ENCODE data around the gene ATP13A3.

ATP13A3 gene

DNA sequence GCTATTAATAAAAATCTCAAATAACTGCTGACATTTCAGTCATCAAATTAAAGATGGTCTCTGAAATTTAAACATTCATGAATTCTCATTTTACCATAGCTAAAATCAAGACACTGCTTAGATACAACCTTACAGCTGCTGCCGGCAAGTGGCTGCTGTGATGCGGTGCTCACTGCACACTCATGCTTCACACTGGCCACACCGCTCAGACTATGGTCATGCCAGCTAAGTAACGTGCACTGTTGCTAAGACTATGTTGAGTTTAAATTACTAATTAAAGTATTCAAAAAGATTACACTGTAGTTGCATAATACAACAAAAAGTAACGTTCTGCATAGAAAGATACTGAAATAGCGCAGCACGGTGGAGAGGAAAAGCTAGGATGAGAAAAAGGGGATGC is 12.1 kb downstream of the ATP13A3 start:
- no peak for DNase-seq

DNA sequence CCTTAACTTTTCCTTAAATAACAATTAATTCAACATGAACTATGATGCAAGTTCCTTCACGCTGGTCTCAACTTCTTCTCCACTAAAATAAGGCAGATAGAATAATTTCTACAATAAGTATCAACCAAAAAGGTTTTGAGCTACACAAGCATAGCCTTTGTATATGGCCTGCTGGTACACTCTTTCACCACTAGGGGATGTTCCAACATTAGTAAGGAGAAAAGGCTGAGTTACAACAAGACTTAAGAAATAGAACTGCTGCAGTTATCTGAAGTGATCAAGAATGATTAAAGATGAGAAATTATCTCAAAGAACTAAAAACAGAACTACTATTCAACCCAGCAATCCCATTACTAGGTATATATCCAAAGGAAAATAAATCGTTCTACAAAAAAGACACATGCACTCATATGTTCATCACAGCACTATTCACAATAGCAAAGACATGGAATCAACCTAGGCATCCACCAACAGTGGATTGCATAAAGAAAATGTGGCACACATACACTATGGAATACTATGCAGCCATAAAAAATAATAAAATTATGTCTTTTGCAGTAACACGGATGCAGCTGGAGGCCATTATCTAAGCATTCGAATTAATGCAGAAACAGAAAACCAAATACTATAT is 14.4 kb downstream of the ATP13A3 start:
- no peak for DNase-seq

DNA sequence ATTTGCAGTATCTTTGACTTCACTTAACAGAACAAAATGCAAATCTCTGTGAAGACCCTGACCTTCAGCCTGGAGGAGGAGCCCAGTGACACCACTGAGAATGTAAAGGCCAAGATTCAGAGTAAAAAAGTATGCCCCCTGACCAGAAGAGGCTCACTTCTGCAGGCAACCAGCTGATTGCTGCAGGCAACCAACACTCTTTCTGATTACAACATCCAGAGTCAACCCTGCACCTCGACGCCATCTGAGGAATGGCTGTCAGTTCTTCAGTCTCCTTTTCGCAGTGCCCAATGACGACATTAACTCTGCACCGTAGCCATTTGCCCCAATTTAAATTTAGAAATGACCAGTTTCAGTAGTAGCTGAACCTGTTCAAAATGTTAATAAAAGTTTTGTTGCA is 14.9 kb downstream of the ATP13A3 start:
- no peak for DNase-seq

DNA sequence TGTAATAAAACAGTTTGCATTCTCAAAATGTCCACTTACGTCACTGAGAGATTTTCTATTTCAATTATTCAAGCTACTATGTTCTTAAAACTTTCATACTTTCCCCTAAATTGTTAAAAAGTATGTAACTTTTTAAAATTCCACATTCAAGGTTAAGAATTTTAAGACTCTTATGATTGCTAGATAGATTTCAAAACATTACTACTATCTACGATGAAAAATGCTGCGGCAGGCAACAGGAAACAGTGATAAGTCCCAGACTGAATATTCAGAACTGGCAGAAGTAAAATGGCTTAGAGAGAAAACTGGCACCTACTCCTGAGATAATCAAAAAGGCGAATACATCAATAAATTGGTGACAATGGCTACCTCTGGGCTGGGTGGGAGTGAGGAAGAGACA is 16.2 kb downstream of the ATP13A3 start:
- DNase-seq, result no peak

DNA sequence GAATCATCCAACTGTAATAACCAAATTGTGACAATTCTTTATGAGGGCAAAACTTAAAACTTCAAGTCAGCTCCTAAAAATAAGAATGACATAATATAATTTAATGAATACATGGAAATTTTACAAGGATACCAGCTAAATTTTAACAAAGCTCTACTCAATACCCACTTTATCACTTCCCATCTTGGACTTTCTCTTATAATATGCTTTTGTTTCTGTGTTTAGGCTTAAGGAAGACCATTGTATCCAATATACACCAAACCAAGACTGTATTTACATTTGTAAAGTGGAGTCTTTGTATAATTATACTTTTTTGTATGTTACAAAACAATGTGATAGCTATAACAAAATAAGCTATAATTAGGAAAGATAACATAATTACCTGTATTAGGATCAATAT is 16.8 kb downstream of the ATP13A3 start:
- DNase-seq, result no peak

DNA sequence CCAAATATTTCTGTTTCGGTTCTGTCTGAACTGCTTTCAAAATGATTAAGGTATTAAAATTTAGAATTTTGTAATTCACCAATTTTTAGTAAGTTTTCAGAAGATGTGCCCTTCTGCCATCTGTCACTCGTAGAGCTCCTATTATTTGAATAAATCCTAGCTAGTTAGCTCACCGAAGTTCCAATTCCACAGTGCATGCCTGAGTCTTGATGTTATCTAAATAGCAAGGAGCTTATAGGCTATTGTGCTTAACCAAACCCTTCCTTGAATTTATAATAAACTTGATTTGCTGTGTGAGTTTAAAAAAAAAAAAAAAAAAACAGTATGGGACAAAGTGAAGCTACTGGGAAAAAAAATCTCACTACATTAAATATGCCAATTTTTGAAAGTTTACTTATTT is 18.7 kb downstream of the ATP13A3 start:
- DNase-seq, result no peak

DNA sequence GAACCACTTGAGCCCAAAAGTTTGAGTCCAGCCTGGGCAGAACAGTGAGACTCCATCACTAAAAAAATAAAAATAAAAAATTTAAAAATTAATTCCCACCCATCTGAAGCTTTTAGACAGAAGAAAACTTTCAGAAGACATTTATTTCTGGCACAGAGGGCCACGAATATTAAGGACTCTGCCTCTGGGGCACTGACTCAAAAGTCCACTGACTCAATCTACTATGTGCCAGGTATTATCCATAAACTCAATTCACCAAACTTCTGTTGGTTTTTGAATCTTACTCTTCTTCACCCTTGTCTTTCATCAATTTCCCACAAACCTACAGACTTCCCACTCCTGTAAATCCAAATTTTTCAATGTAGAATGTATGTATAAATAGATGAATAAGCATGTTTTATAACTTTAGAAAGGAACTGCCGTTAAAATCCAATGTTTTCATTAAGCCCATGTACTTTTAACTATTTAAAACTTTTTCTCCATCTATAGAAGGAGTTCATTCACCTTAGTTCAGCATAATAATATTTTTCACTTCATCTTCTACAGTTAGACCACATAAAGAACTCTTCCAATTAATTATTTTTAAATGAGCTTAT is 19.9 kb downstream of the ATP13A3 start:
- no peak for DNase-seq

DNA sequence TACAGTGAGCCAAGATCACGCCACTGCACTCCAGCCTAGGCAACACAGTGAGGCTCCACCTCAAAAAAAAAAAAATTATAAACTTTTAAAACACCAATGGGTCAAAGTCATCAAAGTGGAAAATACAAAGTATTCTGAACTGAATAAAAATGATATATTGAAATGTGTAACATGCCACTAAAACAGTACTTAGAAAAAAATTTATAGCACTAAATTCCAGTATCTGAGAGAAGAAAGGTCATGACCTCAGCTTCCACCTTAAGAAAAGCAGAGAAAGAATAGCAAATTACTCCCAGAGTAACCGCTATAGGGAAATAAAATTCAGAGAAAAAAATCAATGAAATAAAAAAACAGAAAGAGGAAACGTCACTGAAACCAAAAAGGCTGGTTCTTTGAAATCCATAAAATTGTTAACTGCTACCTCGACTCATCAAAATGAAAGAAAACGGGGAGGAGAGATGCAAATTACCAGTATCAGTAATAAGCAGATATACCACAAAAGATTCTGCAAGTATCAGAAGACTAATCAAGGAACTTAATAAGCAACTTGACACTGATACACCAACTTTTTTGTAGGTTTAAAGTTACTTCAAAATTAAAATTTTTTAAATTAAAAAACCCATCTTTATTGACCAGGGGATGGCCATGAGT is 20.8 kb downstream of the ATP13A3 start:
- DNase-seq, result no peak

DNA sequence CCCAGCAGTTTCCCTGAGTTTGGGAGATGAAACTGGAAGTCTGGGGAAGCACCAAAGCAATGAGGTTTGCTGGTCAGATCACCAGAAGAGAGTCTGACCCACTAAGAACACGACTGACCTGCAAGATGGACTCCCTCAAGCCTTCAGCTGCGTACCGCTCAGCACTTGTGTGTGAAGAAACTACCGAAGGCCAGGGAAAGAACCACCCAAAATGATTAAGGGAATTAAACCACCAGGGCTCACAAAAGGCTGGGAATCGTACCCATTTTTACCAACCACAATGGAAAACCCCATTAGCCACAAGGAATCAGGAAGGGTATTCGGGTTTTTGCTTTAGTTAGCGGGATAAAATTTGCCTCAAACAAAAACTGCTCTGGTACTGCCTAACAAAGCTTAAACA is 21.6 kb downstream of the ATP13A3 start:
- no peak for DNase-seq

DNA sequence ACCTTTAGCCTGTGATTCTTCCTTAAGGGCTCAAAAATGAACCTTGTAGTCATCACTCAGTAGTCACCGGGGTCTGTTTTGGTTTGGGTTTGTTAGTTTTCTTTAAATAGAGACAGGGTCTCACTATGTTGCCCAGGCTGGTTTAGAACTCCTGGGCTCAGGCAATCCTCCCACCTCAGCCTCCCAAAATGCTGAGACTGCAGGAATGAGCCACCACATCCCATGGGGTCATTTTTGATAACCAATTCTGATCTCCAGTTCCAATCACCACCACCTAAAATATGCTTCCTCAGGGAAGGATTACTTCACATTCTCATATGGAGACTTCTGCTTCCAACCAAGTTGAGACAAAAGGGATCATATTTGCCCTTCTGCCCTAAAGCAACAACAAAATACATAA is 22.1 kb downstream of the ATP13A3 start:
- DNase-seq, result no peak

DNA sequence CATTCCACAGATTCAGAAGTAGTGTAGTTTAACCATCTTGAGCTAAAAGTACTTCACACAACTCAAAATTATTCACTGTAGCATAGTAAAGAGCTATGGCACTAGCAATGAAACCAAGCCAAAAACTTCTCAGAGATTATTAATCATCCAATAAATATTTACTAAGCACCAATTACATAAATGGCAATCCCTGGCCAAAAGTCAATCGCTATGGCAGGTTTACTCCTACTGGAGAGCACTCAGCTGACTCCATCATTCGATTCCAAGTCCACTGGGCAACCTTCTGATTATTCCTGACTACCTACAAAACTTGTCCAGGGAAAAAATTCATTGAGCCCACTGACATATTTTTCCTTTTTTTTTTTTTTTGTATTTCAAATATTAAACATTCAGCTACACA is 23.9 kb downstream of the ATP13A3 start:
- no peak for DNase-seq

DNA sequence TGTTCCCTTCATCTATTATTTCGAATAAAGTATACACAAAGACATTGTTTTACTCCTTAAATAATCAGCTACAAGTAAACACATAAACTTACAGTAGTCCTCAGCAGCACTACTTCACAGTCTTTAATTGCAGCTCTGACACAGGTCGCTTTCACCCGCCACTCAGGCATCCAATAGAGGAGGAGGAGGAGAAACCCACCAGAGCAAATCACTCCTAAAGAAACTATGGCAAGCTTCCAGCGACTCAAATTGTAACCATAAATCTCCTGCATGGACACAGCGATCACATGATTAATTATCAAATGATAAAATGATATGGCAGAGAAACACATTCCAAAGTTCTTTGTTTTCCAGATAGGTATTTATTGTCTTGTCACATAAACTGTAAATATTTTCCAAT is 26.2 kb downstream of the ATP13A3 start:
- no peak for DNase-seq

DNA sequence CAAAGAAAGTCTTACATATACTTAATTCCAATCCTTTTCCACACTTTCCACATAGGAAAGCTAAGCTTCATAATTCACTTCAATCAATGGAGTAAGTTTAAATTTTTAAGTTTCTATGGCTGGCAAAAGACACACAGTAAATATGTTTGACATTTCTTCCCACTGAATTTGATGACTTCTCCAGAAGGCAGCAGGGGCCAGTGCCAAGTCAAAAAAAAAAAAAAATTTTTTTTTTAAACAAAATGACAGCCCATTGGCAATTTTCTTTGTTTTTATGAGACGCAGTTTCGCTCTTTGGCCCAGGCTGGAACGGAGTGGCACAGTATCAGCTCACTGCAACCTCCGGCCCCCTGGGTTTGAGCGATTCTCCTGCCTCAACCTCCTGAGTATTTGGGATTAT is 28.7 kb downstream of the ATP13A3 start:
- no peak for DNase-seq

DNA sequence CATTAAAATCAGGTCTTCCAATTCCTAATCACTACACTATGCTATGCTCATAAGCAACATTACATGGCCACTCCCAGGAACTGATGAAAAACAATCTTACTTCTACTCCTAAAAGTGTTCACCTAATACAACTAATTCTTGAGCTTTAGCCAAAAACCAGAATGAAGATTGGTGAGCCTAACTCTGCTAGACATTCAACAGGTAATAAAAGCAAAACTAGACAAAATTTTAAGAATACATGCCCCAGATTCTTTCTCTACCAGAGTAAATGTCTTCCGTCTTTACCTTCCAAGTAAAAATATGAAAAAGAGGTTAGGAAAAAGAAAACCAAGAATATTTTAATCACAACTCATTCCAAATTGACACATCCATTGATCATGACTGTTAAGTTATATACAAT is 31.3 kb downstream of the ATP13A3 start:
- DNase-seq, result no peak

DNA sequence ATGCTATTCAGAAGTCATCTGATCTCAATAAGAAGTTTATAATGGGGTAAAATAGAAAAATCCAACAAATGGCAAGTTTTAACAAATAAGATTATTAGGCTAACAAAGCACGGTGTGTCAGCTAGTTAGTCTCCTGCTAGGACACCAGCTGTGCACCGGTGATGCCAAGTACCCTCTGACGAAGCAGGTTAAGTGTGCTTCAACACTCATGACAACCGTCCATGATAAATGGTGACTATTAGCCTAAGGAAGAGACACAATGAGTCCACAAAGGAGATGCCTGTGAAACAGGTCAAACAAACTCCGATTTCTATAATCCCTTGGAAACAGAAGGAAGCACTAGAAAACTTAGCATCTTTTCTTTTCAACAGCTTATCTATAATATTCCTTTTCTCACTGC is 36.5 kb downstream of the ATP13A3 start:
- no peak for DNase-seq

DNA sequence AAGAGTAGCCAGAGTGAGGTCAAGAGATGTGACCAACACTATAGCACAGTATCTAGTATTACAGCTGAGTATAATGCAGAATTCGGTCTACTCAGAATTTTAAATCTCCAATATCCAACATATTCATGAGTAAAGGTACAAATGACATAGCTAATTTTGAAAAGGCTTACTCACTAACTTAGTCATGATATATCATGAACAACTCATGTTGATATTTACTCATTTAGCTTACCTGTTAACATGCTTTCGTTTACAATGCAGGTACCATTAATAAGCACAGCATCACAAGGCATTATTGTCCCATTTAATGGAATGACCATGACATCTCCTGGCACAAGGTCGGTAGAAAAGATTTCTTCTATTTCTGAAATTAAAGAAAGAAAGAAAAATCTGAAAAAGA is 36.9 kb downstream of the ATP13A3 start:
- DNase-seq, result no peak

DNA sequence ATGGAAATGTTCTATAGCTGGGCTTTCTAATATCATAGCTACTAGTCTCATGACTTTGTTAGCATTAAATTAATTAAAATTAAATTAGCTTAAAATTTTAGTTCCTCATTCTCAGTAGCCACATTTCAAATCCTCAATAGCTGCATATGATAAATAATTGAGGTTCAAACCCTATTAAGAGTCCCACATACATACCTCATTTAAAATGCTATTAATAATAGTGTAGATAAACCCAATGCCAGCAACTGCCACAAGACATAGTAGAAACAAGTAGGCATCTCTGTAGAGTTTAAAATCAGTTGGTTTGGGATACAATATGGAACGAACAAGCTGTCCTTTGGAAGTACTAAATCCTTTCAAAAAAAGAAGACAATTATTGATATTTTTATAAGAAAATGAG is 39.1 kb downstream of the ATP13A3 start:
- no peak for DNase-seq

DNA sequence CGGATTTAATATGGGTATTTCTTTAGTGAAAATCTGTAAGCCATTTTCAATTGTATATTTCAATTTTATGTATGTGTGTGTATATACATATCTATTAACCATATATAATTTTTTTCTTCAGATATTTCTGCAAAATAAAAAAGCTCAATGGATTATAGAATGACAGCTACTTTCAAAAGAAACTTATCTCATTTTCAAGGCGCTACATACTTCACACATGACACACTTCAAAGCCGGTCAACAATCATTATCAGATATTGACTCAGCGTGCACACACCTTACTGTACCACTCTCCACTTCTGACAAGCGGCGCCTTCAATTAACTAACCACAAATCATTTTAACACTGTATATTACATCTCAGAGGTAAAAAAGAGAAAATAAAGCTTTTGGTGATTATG is 39.6 kb downstream of the ATP13A3 start:
- DNase-seq, result no peak

DNA sequence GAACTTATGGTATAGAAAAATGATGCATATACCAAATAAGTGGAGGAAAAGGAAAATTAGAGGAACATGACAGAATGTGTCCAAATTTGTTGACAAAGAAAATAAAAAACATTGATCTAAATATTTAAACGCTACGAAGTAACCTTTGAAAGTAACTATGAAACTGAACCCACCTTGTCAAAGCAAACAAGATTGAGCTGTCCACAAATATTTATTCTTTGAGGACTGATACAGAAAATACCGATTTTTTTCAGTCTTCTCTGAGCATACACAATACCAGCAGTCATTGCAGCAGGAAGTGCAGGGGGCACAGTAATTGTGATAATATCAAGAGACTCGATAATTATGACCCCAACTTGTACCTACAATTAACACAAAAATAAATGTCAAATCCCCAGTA is 40.0 kb downstream of the ATP13A3 start:
- no peak for DNase-seq

DNA sequence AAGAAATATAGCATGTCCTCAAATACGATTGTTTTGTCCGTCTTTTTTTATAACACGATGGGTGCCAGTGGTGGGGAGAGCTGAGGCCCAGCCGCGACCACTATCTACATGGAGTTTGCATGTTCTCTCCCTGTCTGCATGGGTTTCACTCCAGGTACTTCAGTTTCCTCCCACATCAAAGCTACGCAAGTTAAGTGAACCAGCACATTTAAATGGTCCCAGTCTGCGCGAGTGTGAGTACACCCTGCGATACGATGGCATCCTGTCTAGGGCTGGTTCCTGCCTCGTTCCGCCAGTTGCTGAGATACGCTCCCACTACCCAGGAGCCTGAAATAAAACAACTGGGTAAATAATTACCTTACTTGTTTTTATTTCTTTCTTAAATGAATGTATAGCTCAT is 40.6 kb downstream of the ATP13A3 start:
- DNase-seq, result no peak

DNA sequence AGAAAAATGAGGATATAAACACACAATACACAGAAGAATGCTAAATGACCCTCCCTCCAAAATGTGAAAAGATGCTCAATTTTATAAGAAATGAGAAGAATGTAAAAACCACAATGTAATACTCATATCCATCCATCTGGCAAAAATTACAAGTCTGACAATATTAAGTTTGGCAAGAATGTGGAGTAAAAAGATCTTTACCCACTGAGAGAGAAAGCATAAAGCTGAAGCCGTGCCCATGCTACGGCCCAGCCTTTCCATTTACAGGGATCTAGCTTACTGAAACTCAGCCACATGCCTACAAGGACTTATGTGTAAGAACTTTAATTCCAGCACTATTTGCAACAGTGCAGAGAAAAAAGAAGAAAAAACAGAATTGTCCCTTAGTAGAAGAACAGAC is 42.9 kb downstream of the ATP13A3 start:
- DNase-seq, result no peak

DNA sequence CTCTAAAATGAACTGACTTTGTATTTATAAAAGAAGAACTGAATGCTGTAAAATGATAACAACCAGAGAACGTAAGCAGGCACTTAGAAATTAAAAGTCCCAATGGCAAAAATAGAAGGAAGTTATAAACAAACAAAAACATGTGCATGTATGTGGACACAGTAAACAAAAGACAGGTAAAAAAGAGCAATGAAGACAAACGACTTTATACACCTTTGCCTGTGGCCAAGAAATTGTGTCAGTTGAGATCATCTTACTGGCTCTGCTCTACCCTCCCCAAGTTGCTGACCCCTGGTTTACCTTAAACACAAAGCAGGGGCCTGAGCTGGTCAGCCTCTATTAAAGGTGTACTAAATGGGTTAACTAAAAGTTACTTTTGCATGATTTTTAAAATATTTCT is 46.0 kb downstream of the ATP13A3 start:
- DNase-seq, result no peak

DNA sequence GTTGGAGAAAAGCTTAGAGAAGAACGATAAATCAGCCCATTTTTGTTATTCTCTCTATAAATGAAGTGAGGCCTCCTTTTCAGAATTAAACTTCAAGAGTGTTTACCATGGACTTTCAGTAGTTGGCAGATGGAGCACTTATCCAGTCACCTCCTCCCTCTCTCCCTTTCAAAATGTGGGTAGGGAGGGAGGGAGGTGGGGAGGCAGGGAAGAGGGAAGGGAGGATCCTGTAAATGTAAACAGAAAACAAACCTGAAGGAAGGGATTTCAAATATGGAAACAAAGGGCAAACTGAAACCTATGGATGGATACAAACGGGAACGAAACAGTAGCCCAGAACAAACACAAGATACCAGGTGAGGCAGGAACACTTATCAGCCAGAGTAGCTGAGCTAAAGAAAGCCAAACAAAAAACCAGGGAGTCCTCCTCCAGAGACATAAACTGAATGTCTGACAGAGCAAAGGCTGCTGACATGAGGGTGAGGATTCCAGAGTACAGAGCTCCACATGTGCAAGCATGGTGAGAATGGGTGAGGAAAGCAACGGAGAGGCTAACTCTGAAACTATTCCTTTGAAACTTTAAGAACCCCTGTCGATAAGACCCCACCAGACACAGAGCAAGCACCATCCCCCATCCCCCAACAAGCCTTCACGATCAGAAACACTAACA is 46.8 kb downstream of the ATP13A3 start:
- no peak for DNase-seq

DNA sequence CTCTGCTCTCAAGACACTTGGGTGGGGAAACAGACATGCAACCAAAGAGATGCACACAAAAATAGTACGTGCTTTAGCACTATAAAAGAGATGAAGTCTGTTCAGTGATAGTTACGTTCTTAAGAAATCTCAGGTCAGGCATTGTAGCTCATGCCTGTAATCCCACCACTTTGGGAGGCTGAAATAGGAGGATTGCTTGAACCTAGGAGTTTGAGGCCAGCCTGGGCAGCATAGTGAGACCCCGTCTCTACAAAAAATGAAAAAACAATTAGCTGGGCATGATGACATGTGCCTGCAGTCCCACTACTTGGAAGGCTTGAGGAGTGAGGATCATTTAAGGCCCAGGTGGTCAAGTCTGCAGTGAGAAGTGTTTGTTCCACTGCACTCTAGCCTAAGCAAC is 52.3 kb downstream of the ATP13A3 start:
- DNase-seq, result no peak
